Tibial nerve (tissue), 4 donors: ENCODE data around the gene ARHGEF33. TPM values are rescaled to one million over a fixed set of nuclear protein-coding genes. Genes with fewer than 3 reads are reported as not detected.

Source experiments
- DNase-seq, 2 donors: peaks; one replicate each; pipeline ENCODE4 v3.0.0-alpha.2; 2019; ENCODE audit warnings: low spot score in 2 of 2
- H3K27ac ChIP-seq, 4 donors: fragments of 200-600 bp; sonication (generic) in 3 of 4; one replicate each; pipeline ENCODE4 v1.5.1; 2017 to 2019; ENCODE audit warnings: mild to moderate bottlenecking in 1 of 4
- H3K27me3 ChIP-seq, 2 donors: fragments of 200-600 bp; sonication (generic) in 1 of 2; one replicate each; pipeline versions ENCODE4 v1.5.1 to v1.6.0; 2017 to 2019
- H3K36me3 ChIP-seq, 3 donors: fragments of 200-600 bp; sonication (generic); one replicate each; pipeline ENCODE4 v1.5.1; 2018 to 2019
- H3K4me1 ChIP-seq, 4 donors: fragments of 200-600 bp; sonication (generic) in 3 of 4; one replicate each; pipeline ENCODE4 v1.5.1; 2017 to 2019
- H3K4me3 ChIP-seq, 4 donors: fragments of 200-600 bp; sonication (generic) in 3 of 4; one replicate each; pipeline ENCODE4 v1.5.1; 2017 to 2019; ENCODE audit warnings: mild to moderate bottlenecking in 1 of 4, moderate library complexity in 1 of 4
- H3K9me3 ChIP-seq, 4 donors: fragments of 200-600 bp; sonication (generic) in 3 of 4; one replicate each; pipeline ENCODE4 v1.5.1; 2017 to 2019
- EP300 ChIP-seq, 2 donors: sonication (generic); formaldehyde crosslinking; IDR thresholded peaks; one replicate each; pipeline ENCODE4 v1.6.1; 2017; ENCODE audit warnings: antibody characterized with exemption in 2 of 2, mild to moderate bottlenecking in 1 of 2
- POLR2A ChIP-seq, 2 donors: fragments of 450-650 bp; IDR thresholded peaks; one replicate each; pipeline ENCODE4 v1.6.1; 2017; ENCODE audit warnings: antibody characterized with exemption in 2 of 2, mild to moderate bottlenecking in 2 of 2, moderate library complexity in 2 of 2
- WGBS, 2 donors: methylation state at CpG; one replicate each; pipeline ENCODE4 v1.1.5; 2018; 5-methylcytosine and 5-hydroxymethylcytosine counted together
- total RNA-seq, 4 donors: library from RNA; depleted of rRNA; stranded (reverse); fragments of >200 nt; gene quantifications; one replicate each; pipeline ENCODE4 v1.1.0, GENCODE V29; 2016
- TF ChIP-seq, protein P1 (sequence below), 5 experiments: fragments of 200-600 bp in 3 of 5; fragments of 450-650 bp in 2 of 5; sonication (generic) in 3 of 5; IDR thresholded peaks; one replicate each; pipeline ENCODE4 v1.5.1; 2016 to 2019; ENCODE audit warnings: antibody characterized with exemption in 5 of 5, mild to moderate bottlenecking in 3 of 5, moderate library complexity in 2 of 5

The ARHGEF33 gene
- total RNA-seq, 4 donors from 2014 or later, result 2.5 to 9.3 (median 4.1) TPM

DNA sequence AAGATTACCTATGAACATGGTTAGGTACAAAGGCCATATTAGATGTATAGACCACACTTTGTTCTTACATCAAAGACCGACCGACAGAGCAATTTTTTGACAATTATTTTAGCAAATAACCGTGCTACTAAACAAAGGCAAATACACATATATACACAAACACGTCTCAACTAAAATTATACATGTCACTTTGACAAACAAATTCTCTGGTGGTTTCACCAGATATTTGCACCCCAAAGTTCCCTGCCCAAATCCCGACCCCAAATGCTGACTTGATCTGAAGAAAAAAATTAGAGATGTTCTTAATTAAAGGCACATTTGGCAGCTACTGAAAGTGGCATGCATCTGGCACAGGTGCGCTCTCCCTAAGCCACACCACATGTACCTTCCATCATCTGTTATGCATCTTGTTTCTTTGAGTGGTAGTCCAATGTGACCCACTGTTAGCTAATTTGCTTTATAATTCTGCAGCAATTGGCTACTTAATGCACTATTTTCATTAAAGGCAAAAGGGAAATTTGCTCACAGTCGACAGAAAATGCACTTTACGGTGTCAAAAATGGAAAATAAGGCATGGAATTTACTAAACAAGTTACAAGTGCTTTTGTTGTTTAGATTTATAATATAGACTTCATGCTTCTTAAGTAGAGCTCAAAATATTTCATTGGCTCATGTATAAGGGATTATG, 92.1 kb downstream of the ARHGEF33 start:
- TF ChIP-seq, protein P1, sequence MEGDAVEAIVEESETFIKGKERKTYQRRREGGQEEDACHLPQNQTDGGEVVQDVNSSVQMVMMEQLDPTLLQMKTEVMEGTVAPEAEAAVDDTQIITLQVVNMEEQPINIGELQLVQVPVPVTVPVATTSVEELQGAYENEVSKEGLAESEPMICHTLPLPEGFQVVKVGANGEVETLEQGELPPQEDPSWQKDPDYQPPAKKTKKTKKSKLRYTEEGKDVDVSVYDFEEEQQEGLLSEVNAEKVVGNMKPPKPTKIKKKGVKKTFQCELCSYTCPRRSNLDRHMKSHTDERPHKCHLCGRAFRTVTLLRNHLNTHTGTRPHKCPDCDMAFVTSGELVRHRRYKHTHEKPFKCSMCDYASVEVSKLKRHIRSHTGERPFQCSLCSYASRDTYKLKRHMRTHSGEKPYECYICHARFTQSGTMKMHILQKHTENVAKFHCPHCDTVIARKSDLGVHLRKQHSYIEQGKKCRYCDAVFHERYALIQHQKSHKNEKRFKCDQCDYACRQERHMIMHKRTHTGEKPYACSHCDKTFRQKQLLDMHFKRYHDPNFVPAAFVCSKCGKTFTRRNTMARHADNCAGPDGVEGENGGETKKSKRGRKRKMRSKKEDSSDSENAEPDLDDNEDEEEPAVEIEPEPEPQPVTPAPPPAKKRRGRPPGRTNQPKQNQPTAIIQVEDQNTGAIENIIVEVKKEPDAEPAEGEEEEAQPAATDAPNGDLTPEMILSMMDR (IDR thresholded peaks at IDR 0.05), result no peak
- TF ChIP-seq EP300 (IDR thresholded peaks at IDR 0.05) (no peak), POLR2A (IDR thresholded peaks at IDR 0.05) (no peak)
- peaks cover 0 to 34% (median 0%) of the 10 kb centered on the region in 3 donors for H3K36me3 ChIP-seq
- no peak overlapping the region for H3K27ac ChIP-seq
- H3K9me3 ChIP-seq, result no peaks in the 10 kb centered on the region
- DNase-seq, result no peak
- H3K4me3 ChIP-seq, result no peak overlapping the region
- H3K27me3 ChIP-seq, result no peaks in the 10 kb centered on the region
- H3K4me1 ChIP-seq, result no peaks in the 10 kb centered on the region
- WGBS, 2 donors, result 88 to 92% methylated on average over 8 of the region's 8 CpGs

DNA sequence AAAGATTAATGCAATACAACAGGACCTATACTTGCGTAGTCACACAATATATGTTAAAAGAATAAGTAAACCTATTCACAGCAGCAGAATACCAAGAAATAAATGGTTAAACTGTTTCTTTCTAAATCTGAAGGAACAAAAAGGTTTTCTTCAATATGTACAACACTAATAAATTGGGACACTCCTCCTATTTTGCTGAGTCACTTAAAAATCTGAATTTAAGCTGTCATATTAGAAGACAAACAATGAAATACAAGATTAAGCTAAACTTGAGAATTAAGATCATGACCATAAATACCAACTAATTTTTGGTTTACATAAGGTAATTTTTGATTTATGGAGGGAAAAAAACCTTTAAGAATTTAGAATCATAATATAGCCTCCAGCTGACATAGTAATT, 92.8 kb downstream of the ARHGEF33 start:
- TF ChIP-seq POLR2A (IDR thresholded peaks at IDR 0.05) (no peak), EP300 (IDR thresholded peaks at IDR 0.05) (no peak)
- DNase-seq, result no peak
- peaks cover 0 to 35% (median 0%) of the 10 kb centered on the region in 3 donors for H3K36me3 ChIP-seq

DNA sequence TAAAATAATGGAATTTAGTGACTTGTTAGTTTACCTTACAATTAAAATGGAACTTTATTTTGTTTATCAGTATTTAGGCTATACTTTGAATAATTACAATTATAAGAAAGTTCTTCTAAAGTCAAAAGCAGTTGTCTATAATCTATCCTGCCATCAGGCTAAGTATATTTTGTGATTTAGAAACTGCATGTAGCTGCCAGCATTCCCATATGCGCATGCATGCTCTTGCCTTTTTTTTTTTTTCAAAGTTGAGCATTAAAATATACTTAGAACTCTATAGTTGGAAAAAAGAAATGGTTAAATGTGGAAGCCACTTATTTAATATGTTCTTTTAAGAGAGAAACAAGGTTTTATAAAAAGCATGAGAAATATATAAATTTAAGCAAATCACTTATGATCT, 99.0 kb downstream of the ARHGEF33 start:
- TF ChIP-seq, protein P1 (IDR thresholded peaks at IDR 0.05), result no peak
- TF ChIP-seq POLR2A (IDR thresholded peaks at IDR 0.05) (no peak), EP300 (IDR thresholded peaks at IDR 0.05) (no peak)
- H3K27me3 ChIP-seq, result no peaks in the 10 kb centered on the region
- peaks cover 0 to 8% (median 0%) of the 10 kb centered on the region in 4 donors for H3K4me1 ChIP-seq
- no peak overlapping the region for H3K4me3 ChIP-seq
- H3K27ac ChIP-seq, result no peak overlapping the region
- 97 to 100% methylated on average over 1 of the region's 1 CpG for WGBS, 2 donors
- peaks cover 0 to 40% (median 0%) of the 10 kb centered on the region in 3 donors for H3K36me3 ChIP-seq
- no peaks in the 10 kb centered on the region for H3K9me3 ChIP-seq
- no peak for DNase-seq

More for the DNA sequence above, 92.8 kb downstream of the ARHGEF33 start:
- no peak overlapping the region for H3K27ac ChIP-seq
- H3K4me3 ChIP-seq, result no peak overlapping the region
- 94 to 96% methylated on average over 1 of the region's 1 CpG for WGBS, 2 donors
- no peaks in the 10 kb centered on the region for H3K9me3 ChIP-seq
- no peaks in the 10 kb centered on the region for H3K27me3 ChIP-seq
- no peaks in the 10 kb centered on the region for H3K4me1 ChIP-seq

DNA sequence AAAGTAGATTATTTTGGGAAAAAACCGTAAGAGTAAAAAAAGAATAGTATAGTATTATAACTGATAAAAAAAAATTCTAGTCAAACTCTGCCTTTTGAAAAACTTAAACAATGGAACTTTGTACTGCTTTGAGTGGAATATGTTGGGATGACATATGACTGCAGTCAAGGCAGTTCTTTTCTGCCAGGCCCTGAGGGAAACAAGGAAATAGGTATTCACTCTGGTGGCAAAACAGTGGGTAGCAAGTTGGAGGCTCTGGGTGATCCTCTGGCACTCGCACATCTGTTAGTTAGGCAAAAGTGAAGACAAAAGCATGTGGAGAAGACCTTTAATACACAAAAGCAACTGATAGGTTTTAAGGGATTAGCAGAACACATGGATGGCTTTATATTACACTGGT, 102.2 kb downstream of the ARHGEF33 start:
- Histone ChIP-seq H3K9me3 (no peaks in the 10 kb centered on the region), H3K4me3 (no peak overlapping the region), H3K27me3 (no peaks in the 10 kb centered on the region), H3K4me1 (peaks cover 0 to 8% (median 0%) of the 10 kb centered on the region in 4 donors), H3K36me3 (peaks cover 0 to 26% (median 0%) of the 10 kb centered on the region in 3 donors), H3K27ac (no peak overlapping the region)
- 48 to 62% methylated on average over 2 of the region's 2 CpGs for WGBS, 2 donors
- TF ChIP-seq POLR2A (IDR thresholded peaks at IDR 0.05), result no peak
- TF ChIP-seq, protein P1 (IDR thresholded peaks at IDR 0.05), result no peak
- no peak for TF ChIP-seq EP300 (IDR thresholded peaks at IDR 0.05)
- no peak for DNase-seq

DNA sequence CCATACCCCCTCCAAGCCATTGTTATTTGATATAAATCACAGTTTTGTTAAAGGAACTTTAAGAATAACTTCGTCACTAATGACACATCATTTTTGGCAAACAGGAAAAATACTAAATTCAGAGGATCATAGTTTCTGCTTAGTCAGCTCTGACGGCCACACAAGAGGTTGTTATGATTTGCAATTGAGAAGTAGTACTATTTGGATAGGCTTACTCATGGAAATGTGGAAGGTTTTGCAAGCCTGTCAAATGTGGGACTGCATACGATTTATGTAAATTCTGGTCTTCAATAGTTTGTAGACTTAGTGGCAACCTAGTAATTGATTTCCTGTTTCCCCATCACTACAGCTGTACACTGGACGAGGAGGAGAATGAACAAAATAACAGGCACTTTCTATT, 108.1 kb downstream of the ARHGEF33 start:
- no peaks in the 10 kb centered on the region for H3K27me3 ChIP-seq
- peak in 1 of 2 donors; percentile 35 for TF ChIP-seq EP300 (IDR thresholded peaks at IDR 0.05)
- no peak for TF ChIP-seq POLR2A (IDR thresholded peaks at IDR 0.05)
- no peak for DNase-seq
- no peak overlapping the region for H3K4me3 ChIP-seq
- no peaks in the 10 kb centered on the region for H3K9me3 ChIP-seq
- 15 to 19% methylated on average over 4 of the region's 4 CpGs for WGBS, 2 donors
- H3K4me1 ChIP-seq, result peaks cover 0 to 14% (median 2%) of the 10 kb centered on the region in 4 donors
- H3K27ac ChIP-seq, result peak overlapping the region in 1 of 4 donors; percentile 2
- peaks cover 0 to 63% (median 0%) of the 10 kb centered on the region in 3 donors for H3K36me3 ChIP-seq

DNA sequence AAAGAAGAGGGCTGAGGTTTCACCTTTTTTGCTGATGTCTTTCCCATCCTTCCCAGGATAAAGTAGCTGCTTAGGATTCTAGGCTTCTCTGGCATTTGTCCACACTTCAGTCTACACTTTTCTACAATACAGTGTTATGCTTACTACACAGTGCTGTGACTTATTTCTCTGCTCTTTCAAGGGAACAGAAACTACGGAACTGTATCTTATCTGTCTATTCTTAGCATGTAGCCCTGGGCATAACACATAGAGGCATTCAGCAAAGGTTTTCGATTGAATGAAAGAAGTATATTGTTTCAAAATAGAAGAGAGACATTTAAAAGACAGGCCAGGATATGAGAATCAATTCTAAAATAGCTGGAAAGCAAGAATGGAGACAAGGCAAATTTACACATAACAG, 110.9 kb downstream of the ARHGEF33 start:
- WGBS, 2 donors, result 49 to 65% methylated on average over 2 of the region's 2 CpGs
- H3K4me1 ChIP-seq, result peaks cover 0 to 14% (median 2%) of the 10 kb centered on the region in 4 donors
- no peak overlapping the region for H3K27ac ChIP-seq

More for the DNA sequence above, 110.9 kb downstream of the ARHGEF33 start:
- Histone ChIP-seq H3K4me3 (no peak overlapping the region), H3K27me3 (no peaks in the 10 kb centered on the region), H3K9me3 (no peaks in the 10 kb centered on the region), H3K36me3 (peaks cover 0 to 71% (median 0%) of the 10 kb centered on the region in 3 donors)
- TF ChIP-seq, protein P1 (IDR thresholded peaks at IDR 0.05), result no peak
- no peak for TF ChIP-seq POLR2A (IDR thresholded peaks at IDR 0.05)
- TF ChIP-seq EP300 (IDR thresholded peaks at IDR 0.05), result no peak
- DNase-seq, result no peak
